GM13977 (cell line): ENCODE results near the gene SRP54.

Experiments used
- DNase-seq: peaks from one replicate; pipeline ENCODE4 v3.0.0; 2012; ENCODE audit warnings: low spot score
- CTCF ChIP-seq: IDR thresholded peaks from 2 replicates; pipeline ENCODE4 v1.5.1; 2012; ENCODE audit warnings: mild to moderate bottlenecking, control low read depth; ENCODE audit not compliant: insufficient read depth; ENCODE audit errors: extremely low read depth, missing control alignments
- in situ Hi-C: fragments of 300-500 bp; cut with MboI; formaldehyde crosslinking; loops from one replicate; pipeline ENCODE4 v1.12.0; 2022; ENCODE audit warnings: low sequenced_read_pairs, low pct_unique_long_range_greater_than_20kb, mixed read lengths, inconsistent platforms; ENCODE audit not compliant: unreplicated experiment

Gene SRP54

DNA sequence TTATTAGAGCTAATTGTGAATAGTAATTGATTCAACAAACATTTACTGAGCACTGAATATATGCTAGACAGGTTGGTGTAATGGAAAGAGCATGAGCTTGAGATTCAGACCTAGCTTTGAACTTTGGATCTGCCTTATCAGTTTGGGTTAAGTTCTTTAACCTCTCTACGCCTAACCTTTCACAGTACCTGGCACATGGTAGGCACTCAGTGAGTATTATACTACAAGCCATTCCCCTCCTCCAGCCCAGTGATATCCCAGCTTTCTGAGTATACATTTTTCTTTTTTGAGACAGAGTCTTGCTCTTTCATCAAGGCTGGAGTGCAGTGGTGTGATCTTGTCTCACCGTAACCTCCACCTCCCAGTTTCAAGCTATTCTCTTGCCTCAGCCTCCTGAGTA is 95.3 kb downstream of the SRP54 start:
- no peak for TF ChIP-seq CTCF
- DNase-seq = no peak
- in situ Hi-C loops = no loop called here
